ENCODE results near the gene TBC1D22A.

Gene TBC1D22A

GRCh38 chr22:46735747-46736608 lies 26.5 kb upstream of the TBC1D22A start:
- TF ChIP-seq ZNF565 (CRISPR knock-in tag; conservative IDR thresholded peaks at IDR 0.05; ENCODE audit: low read depth): no peak
- TF ChIP-seq CSDC2 (CRISPR knock-in tag; IDR thresholded peaks at IDR 0.05): no peak
- no peak for TF ChIP-seq ISL1 (CRISPR knock-in tag; IDR thresholded peaks at IDR 0.05)
- TF ChIP-seq TOX (CRISPR knock-in tag; IDR thresholded peaks at IDR 0.05; ENCODE audit: borderline replicate concordance): no peak
- TF ChIP-seq ZNF8 (CRISPR knock-in tag; IDR thresholded peaks at IDR 0.05): no peak
- no peak for ATAC-seq

- TF ChIP-seq PPARA (CRISPR knock-in tag; IDR thresholded peaks at IDR 0.05; ENCODE audit: borderline replicate concordance) (no peak), ZFP3 (CRISPR knock-in tag; IDR thresholded peaks at IDR 0.05) (no peak), OSR1 (CRISPR knock-in tag; IDR thresholded peaks at IDR 0.05) (no peak), ESRRG (CRISPR knock-in tag; IDR thresholded peaks at IDR 0.05) (no peak), TCF4 (CRISPR knock-in tag; IDR thresholded peaks at IDR 0.05; ENCODE audit: borderline replicate concordance) (no peak), ZNF565 (CRISPR knock-in tag; conservative IDR thresholded peaks at IDR 0.05; ENCODE audit: low read depth) (no peak), BACH2 (CRISPR knock-in tag; IDR thresholded peaks at IDR 0.05; ENCODE audit: borderline replicate concordance) (no peak), ZNF8 (CRISPR knock-in tag; IDR thresholded peaks at IDR 0.05) (no peak), ZC3H10 (CRISPR knock-in tag; IDR thresholded peaks at IDR 0.05) (no peak), RARB (CRISPR knock-in tag; IDR thresholded peaks at IDR 0.05) (no peak), SNAI2 (CRISPR knock-in tag; IDR thresholded peaks at IDR 0.05) (no peak), PATZ1 (CRISPR knock-in tag; IDR thresholded peaks at IDR 0.05; ENCODE audit: borderline replicate concordance) (no peak), ZFP30 (CRISPR knock-in tag; IDR thresholded peaks at IDR 0.05) (no peak), GLIS3 (CRISPR knock-in tag; IDR thresholded peaks at IDR 0.05) (no peak), ISL1 (CRISPR knock-in tag; IDR thresholded peaks at IDR 0.05) (no peak), ZNF70 (CRISPR knock-in tag; IDR thresholded peaks at IDR 0.05) (no peak)
- ATAC-seq: no peak
Observed at GRCh38 chr22:46736705-46737104, 25.7 kb upstream of the TBC1D22A start.

- ATAC-seq: peak; percentile 15; the same call in 2 of the 3 replicates
- TF ChIP-seq ZC3H10 (CRISPR knock-in tag; IDR thresholded peaks at IDR 0.05) (no peak), PPARA (CRISPR knock-in tag; IDR thresholded peaks at IDR 0.05; ENCODE audit: borderline replicate concordance) (no peak), TCF4 (CRISPR knock-in tag; IDR thresholded peaks at IDR 0.05; ENCODE audit: borderline replicate concordance) (no peak), ESRRG (CRISPR knock-in tag; IDR thresholded peaks at IDR 0.05) (no peak), CREB5 (CRISPR knock-in tag; IDR thresholded peaks at IDR 0.05; ENCODE audit: low read depth) (no peak), RARB (CRISPR knock-in tag; IDR thresholded peaks at IDR 0.05) (no peak), OSR1 (CRISPR knock-in tag; IDR thresholded peaks at IDR 0.05) (no peak)
Observed at GRCh38 chr22:46737105-46737975, 25.1 kb upstream of the TBC1D22A start.

- peak; percentile 64 for ATAC-seq
- no peak for TF ChIP-seq TSHZ2 (CRISPR knock-in tag; IDR thresholded peaks at IDR 0.05)
- no peak for TF ChIP-seq ISL1 (CRISPR knock-in tag; IDR thresholded peaks at IDR 0.05)
- no peak for TF ChIP-seq ZNF70 (CRISPR knock-in tag; IDR thresholded peaks at IDR 0.05)
- no peak for TF ChIP-seq POU6F1 (CRISPR knock-in tag; IDR thresholded peaks at IDR 0.05; ENCODE audit: borderline replicate concordance, low read depth)
- no peak for TF ChIP-seq ZNF565 (CRISPR knock-in tag; conservative IDR thresholded peaks at IDR 0.05; ENCODE audit: low read depth)
- no peak for TF ChIP-seq SNAI2 (CRISPR knock-in tag; IDR thresholded peaks at IDR 0.05)
- TF ChIP-seq TCF4 (CRISPR knock-in tag; IDR thresholded peaks at IDR 0.05; ENCODE audit: borderline replicate concordance): no peak
- TF ChIP-seq ESRRG (CRISPR knock-in tag; IDR thresholded peaks at IDR 0.05): no peak
- no peak for TF ChIP-seq ZNF8 (CRISPR knock-in tag; IDR thresholded peaks at IDR 0.05)
- TF ChIP-seq CSRNP3 (CRISPR knock-in tag; IDR thresholded peaks at IDR 0.05): no peak
- TF ChIP-seq PPARA (CRISPR knock-in tag; IDR thresholded peaks at IDR 0.05; ENCODE audit: borderline replicate concordance): no peak
- TF ChIP-seq CSDC2 (CRISPR knock-in tag; IDR thresholded peaks at IDR 0.05): no peak
- TF ChIP-seq TOX (CRISPR knock-in tag; IDR thresholded peaks at IDR 0.05; ENCODE audit: borderline replicate concordance): no peak
- TF ChIP-seq ZFP3 (CRISPR knock-in tag; IDR thresholded peaks at IDR 0.05): no peak
- TF ChIP-seq RARB (CRISPR knock-in tag; IDR thresholded peaks at IDR 0.05): no peak
- TF ChIP-seq ZC3H10 (CRISPR knock-in tag; IDR thresholded peaks at IDR 0.05): no peak
Observed at GRCh38 chr22:46737976-46738646, 24.3 kb upstream of the TBC1D22A start, which contains the start of gene CERK. Gene CERK, minus strand, starts transcription at chr22:46738252. Its CDS starts 104 bp downstream, at chr22:46738148.
